ENCODE results near the gene MARCKSL1.

DNA sequence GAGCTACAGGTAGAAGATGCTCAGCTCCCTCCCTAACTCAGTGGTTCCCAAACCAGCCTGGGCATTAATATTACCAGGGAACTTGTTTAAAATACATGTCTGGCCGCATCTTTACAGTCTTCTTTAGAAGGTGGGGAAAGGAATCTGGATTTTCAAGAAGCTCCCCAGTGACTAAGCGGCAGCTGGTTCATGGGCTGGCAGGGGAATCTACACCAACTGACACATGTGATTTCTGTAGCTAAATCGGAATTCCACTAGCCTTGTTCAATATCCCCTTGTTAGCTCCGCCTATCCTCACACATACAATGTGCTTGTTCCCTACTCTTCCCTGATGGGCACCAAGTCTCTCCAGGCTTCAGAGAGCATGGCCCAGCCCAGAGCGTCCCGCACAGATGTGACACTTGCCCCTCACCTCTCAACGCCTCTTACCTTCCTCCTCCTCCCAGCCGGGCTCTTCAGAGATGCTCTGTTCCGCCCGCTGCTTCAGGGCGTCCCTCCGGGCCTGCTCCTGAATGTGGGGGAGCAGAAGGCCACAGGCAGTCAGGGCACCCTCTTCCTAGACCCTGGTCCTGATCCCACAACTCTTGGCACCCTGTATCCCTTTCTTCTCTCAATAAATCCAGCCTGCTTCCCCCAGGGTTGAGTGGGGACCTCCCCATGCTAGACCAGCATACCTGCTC, 41.6 kb upstream of the MARCKSL1 start:
- TF ChIP-seq, protein P1, sequence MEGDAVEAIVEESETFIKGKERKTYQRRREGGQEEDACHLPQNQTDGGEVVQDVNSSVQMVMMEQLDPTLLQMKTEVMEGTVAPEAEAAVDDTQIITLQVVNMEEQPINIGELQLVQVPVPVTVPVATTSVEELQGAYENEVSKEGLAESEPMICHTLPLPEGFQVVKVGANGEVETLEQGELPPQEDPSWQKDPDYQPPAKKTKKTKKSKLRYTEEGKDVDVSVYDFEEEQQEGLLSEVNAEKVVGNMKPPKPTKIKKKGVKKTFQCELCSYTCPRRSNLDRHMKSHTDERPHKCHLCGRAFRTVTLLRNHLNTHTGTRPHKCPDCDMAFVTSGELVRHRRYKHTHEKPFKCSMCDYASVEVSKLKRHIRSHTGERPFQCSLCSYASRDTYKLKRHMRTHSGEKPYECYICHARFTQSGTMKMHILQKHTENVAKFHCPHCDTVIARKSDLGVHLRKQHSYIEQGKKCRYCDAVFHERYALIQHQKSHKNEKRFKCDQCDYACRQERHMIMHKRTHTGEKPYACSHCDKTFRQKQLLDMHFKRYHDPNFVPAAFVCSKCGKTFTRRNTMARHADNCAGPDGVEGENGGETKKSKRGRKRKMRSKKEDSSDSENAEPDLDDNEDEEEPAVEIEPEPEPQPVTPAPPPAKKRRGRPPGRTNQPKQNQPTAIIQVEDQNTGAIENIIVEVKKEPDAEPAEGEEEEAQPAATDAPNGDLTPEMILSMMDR (conservative IDR thresholded peaks at IDR 0.05; ENCODE audit: low read depth, low read length) = no peak
- no peak for TF ChIP-seq EZH2 (IDR thresholded peaks at IDR 0.05; ENCODE audit: borderline replicate concordance, low read depth, low read length, poor library complexity, severe bottlenecking)
